ENCODE results near the gene QARS1.

QARS1 gene

GRCh38 chr3:49120438-49121131 lies 16.0 kb upstream of the QARS1 start, which contains the start of gene USP19:
TSS of gene USP19 (minus strand) at chr3:49120823. CDS start at chr3:49119145, 1,678 bp downstream.
- DNase-seq (ENCODE audit: extremely low read depth in 1 of 2, low read depth in 1 of 2) = peak; percentile 89 to 90

- no peak for DNase-seq (ENCODE audit: extremely low read depth in 1 of 2, low read depth in 1 of 2)
Measured at GRCh38 chr3:49120096-49120437, 15.5 kb upstream of the QARS1 start.

- DNase-seq (ENCODE audit: extremely low read depth in 1 of 2, low read depth in 1 of 2) = no peak
Measured at GRCh38 chr3:49119439-49119838, 14.9 kb upstream of the QARS1 start.

GRCh38 chr3:49119036-49119435 lies 14.5 kb upstream of the QARS1 start:
- no peak for DNase-seq (ENCODE audit: extremely low read depth in 1 of 2, low read depth in 1 of 2)

GRCh38 chr3:49112262-49112661 lies 7.7 kb upstream of the QARS1 start:
- no peak for DNase-seq (ENCODE audit: extremely low read depth in 1 of 2, low read depth in 1 of 2)

GRCh38 chr3:49111347-49111746 lies 6.8 kb upstream of the QARS1 start:
- no peak for DNase-seq (ENCODE audit: extremely low read depth in 1 of 2, low read depth in 1 of 2)

- DNase-seq (ENCODE audit: extremely low read depth in 1 of 2, low read depth in 1 of 2) = no peak
Measured at GRCh38 chr3:49110780-49111179, 6.2 kb upstream of the QARS1 start.

GRCh38 chr3:49108346-49108745 lies 3.8 kb upstream of the QARS1 start:
- no peak for DNase-seq (ENCODE audit: extremely low read depth in 1 of 2, low read depth in 1 of 2)

GRCh38 chr3:49104052-49104426 lies 518 bp downstream of the QARS1 start:
- no peak for DNase-seq (ENCODE audit: extremely low read depth in 1 of 2, low read depth in 1 of 2)

- DNase-seq (ENCODE audit: extremely low read depth in 1 of 2, low read depth in 1 of 2) = no peak
Measured at GRCh38 chr3:49100046-49100615, 4.4 kb downstream of the QARS1 start.

GRCh38 chr3:49098910-49099630 lies 5.5 kb downstream of the QARS1 start:
- no peak for DNase-seq (ENCODE audit: extremely low read depth in 1 of 2, low read depth in 1 of 2)

GRCh38 chr3:49098429-49098828 lies 6.1 kb downstream of the QARS1 start:
- DNase-seq (ENCODE audit: extremely low read depth in 1 of 2, low read depth in 1 of 2) = no peak

- DNase-seq (ENCODE audit: extremely low read depth in 1 of 2, low read depth in 1 of 2) = peak; percentile 86 to 95
Measured at GRCh38 chr3:49093853-49094767, 10.4 kb downstream of the QARS1 start, which contains the start of gene QRICH1. TSS of gene QRICH1 (minus strand) at chr3:49094071. CDS start at chr3:49077017, 17,054 bp downstream.

GRCh38 chr3:49092938-49093852 lies 11.4 kb downstream of the QARS1 start:
- DNase-seq (ENCODE audit: extremely low read depth in 1 of 2, low read depth in 1 of 2) = peak; percentile 69 to 70

GRCh38 chr3:49081429-49081828 lies 23.1 kb downstream of the QARS1 start:
- DNase-seq (ENCODE audit: extremely low read depth in 1 of 2, low read depth in 1 of 2) = no peak

GRCh38 chr3:49079270-49079669 lies 25.3 kb downstream of the QARS1 start:
- DNase-seq (ENCODE audit: extremely low read depth in 1 of 2, low read depth in 1 of 2) = no peak

- DNase-seq (ENCODE audit: extremely low read depth in 1 of 2, low read depth in 1 of 2) = no peak
Measured at GRCh38 chr3:49076646-49077045, 27.9 kb downstream of the QARS1 start.

- DNase-seq (ENCODE audit: extremely low read depth in 1 of 2, low read depth in 1 of 2) = no peak
Measured at GRCh38 chr3:49076116-49076515, 28.4 kb downstream of the QARS1 start.

GRCh38 chr3:49058011-49058410 lies 46.5 kb downstream of the QARS1 start:
- DNase-seq (ENCODE audit: extremely low read depth in 1 of 2, low read depth in 1 of 2) = no peak

- DNase-seq (ENCODE audit: extremely low read depth in 1 of 2, low read depth in 1 of 2) = no peak
Measured at GRCh38 chr3:49057268-49057667, 47.3 kb downstream of the QARS1 start.

All from stimulated activated CD8-positive, alpha-beta memory T cell treated with anti-CD3 and anti-CD28 coated beads, Interleukin-7, amount 100 ng/mL, for 48 hours (primary cell).